Activated CD8-positive, alpha-beta memory T cell treated with anti-CD3 and anti-CD28 coated beads for 4 hours (primary cell): Measurements from ENCODE around the gene COX14.
"Not testable (repeated sequence)": the region's sequence is repeated elsewhere in the genome, so short reads cannot be mapped to it uniquely, and the experiment has no call there.

Experiments used
- DNase-seq, 2 donors: peaks; one replicate each; pipeline ENCODE4 v3.0.0-alpha.2; 2020; ENCODE audit warnings: low read depth in 2 of 2

COX14 gene

DNA sequence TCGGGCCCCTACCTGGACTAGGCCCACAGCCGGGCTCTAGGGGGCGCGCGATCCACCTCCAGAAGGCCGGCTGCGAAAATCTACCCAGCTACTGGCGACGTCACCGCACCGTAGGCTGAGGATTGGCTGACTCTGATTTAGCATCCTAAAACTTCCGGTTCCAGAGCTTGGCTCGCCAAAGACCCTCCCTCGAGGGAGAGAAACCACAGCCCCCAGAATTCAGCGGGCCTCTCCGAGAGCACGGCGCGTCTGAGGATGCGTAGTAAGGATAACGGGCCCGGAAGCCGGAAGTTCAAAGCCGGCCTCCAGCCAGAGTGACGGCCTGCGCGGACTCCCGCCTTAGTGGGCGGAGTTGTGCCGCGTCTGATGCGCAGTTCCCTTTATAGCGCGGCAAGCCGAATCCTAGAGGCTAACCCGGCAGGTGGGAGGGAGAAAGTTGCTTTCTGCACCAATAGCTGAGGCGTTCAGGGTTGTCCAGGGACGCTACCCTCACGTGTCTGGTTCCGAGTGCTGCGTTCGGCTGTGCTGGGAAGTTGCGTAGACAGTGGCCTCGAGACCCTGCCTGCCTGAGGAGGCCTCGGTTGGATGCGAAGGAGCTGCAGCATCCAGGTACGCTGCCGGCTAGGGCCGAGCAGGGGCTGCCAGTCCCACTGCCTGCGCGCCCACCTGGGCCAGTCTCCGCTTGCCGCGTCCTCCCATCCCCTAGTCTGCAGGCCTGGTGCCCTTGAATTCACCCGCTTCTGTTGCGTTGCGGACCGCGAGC, at the start of gene COX14:
Gene COX14, plus strand, starts transcription at position 544 of the 763 bp plus-strand sequence. CDS start 7,808 bp downstream, outside the sequence.
- peak; percentile 98 to 99 for DNase-seq

DNA sequence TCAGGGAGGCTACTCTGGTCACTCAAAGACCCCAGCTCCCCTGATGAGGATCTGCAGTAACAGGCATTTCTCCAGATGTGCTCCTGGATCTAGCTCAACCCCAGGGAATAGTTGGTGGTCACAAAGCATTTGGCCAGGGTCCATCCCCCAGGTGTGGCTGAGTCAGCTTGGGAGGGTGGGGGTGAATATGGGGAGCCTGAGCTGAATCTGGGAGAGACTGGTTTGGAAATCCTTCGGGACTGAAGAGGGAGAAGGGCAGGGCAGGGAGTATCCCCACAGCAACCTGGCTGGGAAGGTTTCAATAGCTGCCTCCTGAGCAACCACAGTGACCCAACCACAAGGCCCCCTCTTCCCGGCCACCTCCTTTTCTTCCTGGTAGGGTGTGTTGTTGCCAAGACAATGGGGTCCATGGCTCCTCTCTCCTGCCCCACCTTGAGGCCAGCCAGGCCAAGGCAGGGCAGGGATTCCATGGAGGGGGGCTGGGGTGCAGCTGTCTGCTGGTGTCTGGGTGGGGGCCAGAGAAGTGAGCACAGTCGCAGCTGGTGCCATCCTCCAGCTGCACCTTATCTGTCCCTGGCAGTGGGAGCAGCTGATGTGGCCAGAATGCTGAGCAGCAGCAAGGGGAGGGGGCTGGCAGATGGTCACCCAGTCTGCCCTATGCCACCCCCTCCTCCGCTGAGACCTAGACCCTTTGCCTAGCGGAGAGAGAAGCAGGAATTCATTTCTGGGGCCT, 49.1 kb upstream of the COX14 start:
- DNase-seq, result no peak

GRCh38 chr12:50065726-50066310, 46.2 kb upstream of the COX14 start:
- no peak for DNase-seq

GRCh38 chr12:50066402-50066801, 45.6 kb upstream of the COX14 start:
- DNase-seq, result no peak

- no peak for DNase-seq
Measured at GRCh38 chr12:50069069-50069468, 43.0 kb upstream of the COX14 start.

DNA sequence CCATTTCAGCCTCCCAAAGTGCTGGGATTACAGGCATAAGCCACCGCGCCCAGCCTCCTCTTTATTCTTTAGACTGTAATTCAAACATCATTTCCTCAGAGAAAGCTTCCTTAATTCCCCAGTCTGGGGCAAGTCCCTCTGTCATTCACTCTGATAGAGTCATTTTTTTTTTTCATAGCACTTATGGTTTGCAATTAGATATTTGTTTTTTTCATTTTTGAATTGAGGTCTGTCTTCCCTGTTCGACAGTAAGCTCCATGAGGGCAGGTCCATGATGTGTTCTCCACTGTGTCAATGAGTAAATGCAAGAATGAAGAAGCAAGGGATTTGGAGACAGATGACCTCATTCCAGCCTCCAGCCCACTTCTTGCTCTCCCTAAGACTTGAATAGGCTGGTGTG, 42.5 kb upstream of the COX14 start:
- no peak for DNase-seq

DNA sequence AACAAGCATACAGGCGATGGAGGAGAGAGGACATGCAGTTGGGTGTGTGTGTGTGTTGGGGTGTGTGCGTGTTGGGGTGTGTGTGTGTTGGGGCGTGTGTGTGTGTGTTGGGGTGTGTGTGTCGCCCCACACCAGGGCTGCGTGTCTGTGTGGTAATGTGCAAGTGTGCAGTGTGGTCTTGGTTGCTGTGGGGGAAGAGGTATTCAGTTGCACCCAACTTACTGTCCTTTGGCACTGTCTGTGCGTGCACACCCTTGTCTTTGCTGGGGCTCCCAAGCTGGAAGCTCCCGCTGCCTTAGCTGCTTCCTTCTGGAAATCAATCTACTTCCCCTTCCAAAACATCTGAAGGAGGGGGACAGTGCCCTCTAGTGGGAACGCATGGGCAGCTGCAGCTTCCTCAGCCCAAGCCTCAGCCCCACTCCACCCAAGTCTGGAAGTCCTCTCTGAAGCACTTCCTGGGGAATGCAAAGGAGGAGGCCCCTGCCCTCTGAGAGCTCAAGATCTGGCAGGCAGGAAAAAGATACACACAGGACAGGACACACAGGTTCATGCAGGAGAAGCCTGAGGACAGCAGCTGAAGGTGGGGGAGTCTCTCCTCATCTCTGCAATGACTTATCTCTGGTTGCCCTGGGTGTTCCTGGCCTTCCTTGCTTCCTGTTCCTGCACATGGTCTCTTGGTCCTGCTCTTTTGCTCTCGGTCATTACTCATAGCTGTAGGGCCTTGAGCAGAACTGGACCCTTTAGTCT, 41.5 kb upstream of the COX14 start:
- DNase-seq, result peak in 1 of 2 donors; percentile 38

GRCh38 chr12:50072198-50072907, 39.7 kb upstream of the COX14 start:
- DNase-seq, result no peak

DNA sequence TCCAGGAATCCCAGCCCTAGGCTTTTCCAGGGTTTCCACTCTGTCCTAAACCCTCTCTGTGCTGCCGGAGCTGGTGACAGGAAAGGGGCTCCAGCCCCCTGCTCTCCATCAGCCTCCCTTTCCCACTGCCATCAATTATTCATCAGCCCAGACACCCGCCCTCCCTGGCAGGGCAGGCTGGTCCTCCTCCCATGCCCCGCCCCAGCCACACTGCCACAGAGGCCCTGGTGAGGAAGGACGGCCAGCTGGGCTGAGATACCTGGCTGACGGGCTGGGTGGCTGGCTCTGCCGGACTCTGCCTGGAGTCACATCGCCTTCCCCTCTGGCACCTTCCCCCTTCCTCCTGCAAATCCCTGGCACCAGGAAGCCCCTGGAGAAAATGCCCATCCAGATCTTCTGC, 38.8 kb upstream of the COX14 start:
- DNase-seq, result no peak

DNA sequence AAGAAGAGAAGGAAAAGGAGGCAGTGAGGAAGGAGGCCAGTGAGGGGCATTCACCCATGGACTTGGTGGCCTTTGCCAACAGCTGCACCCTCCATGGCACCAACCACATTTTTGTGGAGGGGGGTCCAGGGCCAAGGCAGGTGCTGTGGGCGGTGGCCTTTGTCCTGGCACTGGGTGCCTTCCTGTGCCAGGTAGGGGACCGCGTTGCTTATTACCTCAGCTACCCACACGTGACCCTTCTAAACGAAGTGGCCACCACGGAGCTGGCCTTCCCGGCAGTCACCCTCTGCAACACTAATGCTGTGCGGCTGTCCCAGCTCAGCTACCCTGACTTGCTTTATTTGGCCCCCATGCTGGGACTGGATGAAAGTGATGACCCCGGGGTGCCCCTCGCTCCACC, 38.3 kb upstream of the COX14 start:
- no peak for DNase-seq

- DNase-seq, result peak; percentile 53 to 62
Measured at GRCh38 chr12:50074936-50075807, 36.9 kb upstream of the COX14 start.

- no peak for DNase-seq
Measured at GRCh38 chr12:50075808-50076170, 36.2 kb upstream of the COX14 start.

DNA sequence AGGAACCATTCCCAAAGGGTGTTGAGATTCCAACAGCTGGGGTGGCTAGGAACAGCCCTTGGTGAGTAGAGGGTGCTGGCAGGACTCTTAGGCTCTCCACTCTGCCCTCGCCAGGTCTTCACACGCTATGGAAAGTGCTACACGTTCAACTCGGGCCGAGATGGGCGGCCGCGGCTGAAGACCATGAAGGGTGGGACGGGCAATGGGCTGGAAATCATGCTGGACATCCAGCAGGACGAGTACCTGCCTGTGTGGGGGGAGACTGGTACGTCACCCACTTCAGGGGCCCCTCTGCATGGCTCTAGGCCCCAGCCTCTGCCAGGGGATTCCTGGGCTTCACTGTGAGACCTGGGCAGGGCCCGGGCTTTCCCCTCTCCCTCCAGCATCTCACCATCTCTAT, 34.9 kb upstream of the COX14 start:
- no peak for DNase-seq

DNA sequence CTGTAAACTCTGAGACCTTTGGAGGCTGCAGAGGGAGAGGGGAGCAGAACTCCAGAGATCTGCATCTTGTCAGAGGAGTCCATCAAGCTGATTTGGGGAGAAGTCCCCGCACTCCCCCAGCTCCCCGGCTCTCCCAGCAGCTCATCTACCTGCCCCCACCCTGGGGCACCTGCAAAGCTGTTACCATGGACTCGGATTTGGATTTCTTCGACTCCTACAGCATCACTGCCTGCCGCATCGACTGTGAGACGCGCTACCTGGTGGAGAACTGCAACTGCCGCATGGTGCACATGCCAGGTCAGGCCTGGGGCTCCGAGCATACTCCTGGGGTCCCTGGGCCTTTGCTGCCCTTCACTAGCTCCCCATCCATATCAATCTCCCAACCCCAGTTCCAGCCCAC, 33.8 kb upstream of the COX14 start:
- DNase-seq, result no peak

DNA sequence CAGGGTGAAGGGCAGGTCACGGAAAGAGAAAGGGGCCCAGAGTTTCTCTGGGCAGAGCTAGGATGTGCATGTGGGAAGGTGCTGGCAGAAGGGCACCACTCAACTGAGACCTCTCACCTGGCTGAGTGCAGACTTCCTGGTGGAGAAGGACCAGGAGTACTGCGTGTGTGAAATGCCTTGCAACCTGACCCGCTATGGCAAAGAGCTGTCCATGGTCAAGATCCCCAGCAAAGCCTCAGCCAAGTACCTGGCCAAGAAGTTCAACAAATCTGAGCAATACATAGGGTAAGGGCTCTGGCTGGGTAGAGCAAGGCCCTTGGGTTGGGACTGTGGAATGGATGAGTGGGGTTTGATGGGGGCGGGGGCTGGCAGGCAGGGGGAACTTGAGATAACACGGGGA, 32.3 kb upstream of the COX14 start:
- no peak for DNase-seq

- DNase-seq, result no peak
Measured at GRCh38 chr12:50081096-50081808, 30.8 kb upstream of the COX14 start.

GRCh38 chr12:50082644-50083043, 29.4 kb upstream of the COX14 start:
- DNase-seq, result no peak

DNA sequence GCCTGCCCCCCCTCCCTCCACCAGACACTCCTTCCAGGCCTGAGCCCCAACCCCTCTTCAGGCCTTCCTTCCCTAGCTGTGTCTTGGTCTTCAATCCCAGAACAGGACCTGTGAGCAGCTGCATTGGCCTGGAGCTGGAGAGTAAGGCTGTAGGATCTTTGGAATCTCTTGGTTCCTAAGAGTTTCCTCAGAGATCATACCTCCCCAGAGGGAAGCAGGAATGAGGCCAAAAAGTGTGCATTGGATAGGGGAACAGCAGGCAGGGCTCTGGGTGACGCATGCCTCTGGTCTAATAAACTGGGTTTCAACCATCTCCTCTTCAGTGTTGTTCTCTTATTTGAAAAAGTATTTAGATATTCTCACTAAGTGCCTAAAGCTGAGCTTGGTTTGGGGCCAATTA, 28.7 kb upstream of the COX14 start:
- DNase-seq, result no peak

- DNase-seq, result not testable (repeated sequence)
Measured at GRCh38 chr12:50084409-50084774, 27.6 kb upstream of the COX14 start.
